Measurements from ENCODE around the gene ANKS1B. TPM values are rescaled to one million over a fixed set of nuclear protein-coding genes. Genes with fewer than 3 reads are reported as not detected.

The ANKS1B gene
- total RNA-seq, 1 experiment from 2014 or later = 5.8 TPM

DNA sequence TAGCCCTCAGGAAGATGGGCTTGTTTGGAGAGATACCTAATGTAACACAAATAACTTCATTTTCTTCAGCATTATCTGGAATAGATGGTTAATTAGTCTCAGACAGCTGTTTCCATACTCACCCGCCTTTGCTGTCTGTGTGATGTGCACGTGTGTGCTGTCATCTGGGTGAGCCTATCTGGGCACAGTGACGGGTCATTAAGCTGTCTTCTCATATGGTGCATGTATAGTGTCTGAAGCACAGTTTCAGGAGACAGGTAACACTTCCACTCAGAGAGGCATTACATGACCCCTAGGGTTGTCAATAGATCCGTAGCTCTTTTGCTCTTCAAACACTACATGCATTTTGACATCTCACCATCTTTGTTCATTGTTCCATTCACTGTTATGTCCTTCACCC lies 846.3 kb downstream of the ANKS1B start (continued):
- TF ChIP-seq, protein P1, sequence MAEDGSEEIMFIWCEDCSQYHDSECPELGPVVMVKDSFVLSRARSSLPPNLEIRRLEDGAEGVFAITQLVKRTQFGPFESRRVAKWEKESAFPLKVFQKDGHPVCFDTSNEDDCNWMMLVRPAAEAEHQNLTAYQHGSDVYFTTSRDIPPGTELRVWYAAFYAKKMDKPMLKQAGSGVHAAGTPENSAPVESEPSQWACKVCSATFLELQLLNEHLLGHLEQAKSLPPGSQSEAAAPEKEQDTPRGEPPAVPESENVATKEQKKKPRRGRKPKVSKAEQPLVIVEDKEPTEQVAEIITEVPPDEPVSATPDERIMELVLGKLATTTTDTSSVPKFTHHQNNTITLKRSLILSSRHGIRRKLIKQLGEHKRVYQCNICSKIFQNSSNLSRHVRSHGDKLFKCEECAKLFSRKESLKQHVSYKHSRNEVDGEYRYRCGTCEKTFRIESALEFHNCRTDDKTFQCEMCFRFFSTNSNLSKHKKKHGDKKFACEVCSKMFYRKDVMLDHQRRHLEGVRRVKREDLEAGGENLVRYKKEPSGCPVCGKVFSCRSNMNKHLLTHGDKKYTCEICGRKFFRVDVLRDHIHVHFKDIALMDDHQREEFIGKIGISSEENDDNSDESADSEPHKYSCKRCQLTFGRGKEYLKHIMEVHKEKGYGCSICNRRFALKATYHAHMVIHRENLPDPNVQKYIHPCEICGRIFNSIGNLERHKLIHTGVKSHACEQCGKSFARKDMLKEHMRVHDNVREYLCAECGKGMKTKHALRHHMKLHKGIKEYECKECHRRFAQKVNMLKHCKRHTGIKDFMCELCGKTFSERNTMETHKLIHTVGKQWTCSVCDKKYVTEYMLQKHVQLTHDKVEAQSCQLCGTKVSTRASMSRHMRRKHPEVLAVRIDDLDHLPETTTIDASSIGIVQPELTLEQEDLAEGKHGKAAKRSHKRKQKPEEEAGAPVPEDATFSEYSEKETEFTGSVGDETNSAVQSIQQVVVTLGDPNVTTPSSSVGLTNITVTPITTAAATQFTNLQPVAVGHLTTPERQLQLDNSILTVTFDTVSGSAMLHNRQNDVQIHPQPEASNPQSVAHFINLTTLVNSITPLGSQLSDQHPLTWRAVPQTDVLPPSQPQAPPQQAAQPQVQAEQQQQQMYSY (CRISPR knock-in tag; IDR thresholded peaks at IDR 0.05) = no peak
- TF ChIP-seq GTF2I (CRISPR knock-in tag; conservative IDR thresholded peaks at IDR 0.05) = no peak

DNA sequence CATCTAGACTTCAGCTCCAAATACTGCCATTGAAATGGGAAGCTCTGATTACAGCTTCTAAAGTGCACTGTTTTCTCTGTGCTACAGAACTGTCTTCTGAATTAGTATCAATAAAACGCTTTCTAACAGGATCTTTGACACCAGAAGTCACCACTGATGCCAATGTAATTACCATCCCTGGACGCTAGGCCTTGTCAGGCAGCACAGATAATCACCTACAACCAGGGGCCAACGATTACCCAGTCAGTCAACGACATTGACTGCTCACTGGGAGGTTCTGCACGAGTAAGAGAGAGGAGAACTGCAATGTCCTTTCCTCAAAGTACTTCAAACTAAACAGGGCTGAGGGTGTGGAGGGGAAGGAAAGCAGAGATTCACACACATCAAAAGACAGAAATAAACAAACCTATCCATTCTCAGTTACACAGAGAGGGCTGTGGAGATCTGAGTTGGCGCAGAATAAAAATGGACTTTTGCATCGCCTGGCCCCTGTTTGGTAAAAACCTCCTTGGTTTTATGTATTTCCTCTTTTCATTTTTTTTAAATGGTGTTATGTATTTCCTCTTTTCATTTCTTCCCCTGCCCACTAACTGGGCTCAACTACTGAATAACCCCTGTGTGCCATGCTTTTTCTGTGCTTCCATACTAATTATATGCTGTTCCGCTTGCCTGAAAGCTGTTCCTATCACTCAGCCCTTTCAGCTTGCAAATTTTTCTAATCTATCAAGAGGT lies 847.4 kb downstream of the ANKS1B start:
- Mint-ChIP-seq H3K27ac (no peak overlapping the region), H3K4me3 (no peak overlapping the region), H3K27me3 (ENCODE audit: low read depth) (no peaks in the 10 kb centered on the region), H3K9me3 (peaks cover 18% of the 10 kb centered on the region), H3K4me1 (peaks cover 17% of the 10 kb centered on the region), H3K36me3 (peaks cover 4% of the 10 kb centered on the region; the same call in 1 of the 2 replicates)
- ChIA-PET POLR2A (no interaction called here), CTCF (no interaction called here)
- ATAC-seq (peak; percentile 94), DNase-seq (ENCODE audit: low spot score) (peak; percentile 14)
- TF ChIP-seq FOXK1 (CRISPR knock-in tag; IDR thresholded peaks at IDR 0.05) (no peak), GRHL2 (CRISPR knock-in tag; IDR thresholded peaks at IDR 0.05; ENCODE audit: insufficient replicate concordance, severe bottlenecking) (no peak), PRRX2 (CRISPR knock-in tag; IDR thresholded peaks at IDR 0.05) (no peak), ZNF121 (CRISPR knock-in tag; IDR thresholded peaks at IDR 0.05) (no peak), ETV6 (CRISPR knock-in tag; IDR thresholded peaks at IDR 0.05) (no peak), ZNF232 (CRISPR knock-in tag; IDR thresholded peaks at IDR 0.05) (no peak), OVOL2 (CRISPR knock-in tag; IDR thresholded peaks at IDR 0.05; ENCODE audit: borderline replicate concordance) (no peak), NR3C1 (CRISPR knock-in tag; conservative IDR thresholded peaks at IDR 0.05; ENCODE audit: low read depth) (no peak)
- TF ChIP-seq, protein P2, sequence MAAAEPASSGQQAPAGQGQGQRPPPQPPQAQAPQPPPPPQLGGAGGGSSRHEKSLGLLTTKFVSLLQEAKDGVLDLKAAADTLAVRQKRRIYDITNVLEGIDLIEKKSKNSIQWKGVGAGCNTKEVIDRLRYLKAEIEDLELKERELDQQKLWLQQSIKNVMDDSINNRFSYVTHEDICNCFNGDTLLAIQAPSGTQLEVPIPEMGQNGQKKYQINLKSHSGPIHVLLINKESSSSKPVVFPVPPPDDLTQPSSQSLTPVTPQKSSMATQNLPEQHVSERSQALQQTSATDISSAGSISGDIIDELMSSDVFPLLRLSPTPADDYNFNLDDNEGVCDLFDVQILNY (CRISPR knock-in tag; IDR thresholded peaks at IDR 0.05) = no peak
- TF ChIP-seq, protein P3, sequence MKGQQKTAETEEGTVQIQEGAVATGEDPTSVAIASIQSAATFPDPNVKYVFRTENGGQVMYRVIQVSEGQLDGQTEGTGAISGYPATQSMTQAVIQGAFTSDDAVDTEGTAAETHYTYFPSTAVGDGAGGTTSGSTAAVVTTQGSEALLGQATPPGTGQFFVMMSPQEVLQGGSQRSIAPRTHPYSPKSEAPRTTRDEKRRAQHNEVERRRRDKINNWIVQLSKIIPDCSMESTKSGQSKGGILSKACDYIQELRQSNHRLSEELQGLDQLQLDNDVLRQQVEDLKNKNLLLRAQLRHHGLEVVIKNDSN (CRISPR knock-in tag; IDR thresholded peaks at IDR 0.05) = no peak
- TF ChIP-seq, protein P4, sequence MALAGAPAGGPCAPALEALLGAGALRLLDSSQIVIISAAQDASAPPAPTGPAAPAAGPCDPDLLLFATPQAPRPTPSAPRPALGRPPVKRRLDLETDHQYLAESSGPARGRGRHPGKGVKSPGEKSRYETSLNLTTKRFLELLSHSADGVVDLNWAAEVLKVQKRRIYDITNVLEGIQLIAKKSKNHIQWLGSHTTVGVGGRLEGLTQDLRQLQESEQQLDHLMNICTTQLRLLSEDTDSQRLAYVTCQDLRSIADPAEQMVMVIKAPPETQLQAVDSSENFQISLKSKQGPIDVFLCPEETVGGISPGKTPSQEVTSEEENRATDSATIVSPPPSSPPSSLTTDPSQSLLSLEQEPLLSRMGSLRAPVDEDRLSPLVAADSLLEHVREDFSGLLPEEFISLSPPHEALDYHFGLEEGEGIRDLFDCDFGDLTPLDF (CRISPR knock-in tag; IDR thresholded peaks at IDR 0.05) = no peak
- TF ChIP-seq, protein P5, sequence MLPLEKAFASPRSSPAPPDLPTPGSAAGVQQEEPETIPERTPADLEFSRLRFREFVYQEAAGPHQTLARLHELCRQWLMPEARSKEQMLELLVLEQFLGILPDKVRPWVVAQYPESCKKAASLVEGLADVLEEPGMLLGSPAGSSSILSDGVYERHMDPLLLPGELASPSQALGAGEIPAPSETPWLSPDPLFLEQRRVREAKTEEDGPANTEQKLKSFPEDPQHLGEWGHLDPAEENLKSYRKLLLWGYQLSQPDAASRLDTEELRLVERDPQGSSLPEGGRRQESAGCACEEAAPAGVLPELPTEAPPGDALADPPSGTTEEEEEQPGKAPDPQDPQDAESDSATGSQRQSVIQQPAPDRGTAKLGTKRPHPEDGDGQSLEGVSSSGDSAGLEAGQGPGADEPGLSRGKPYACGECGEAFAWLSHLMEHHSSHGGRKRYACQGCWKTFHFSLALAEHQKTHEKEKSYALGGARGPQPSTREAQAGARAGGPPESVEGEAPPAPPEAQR (CRISPR knock-in tag; IDR thresholded peaks at IDR 0.05) = no peak
- TF ChIP-seq, protein P6, sequence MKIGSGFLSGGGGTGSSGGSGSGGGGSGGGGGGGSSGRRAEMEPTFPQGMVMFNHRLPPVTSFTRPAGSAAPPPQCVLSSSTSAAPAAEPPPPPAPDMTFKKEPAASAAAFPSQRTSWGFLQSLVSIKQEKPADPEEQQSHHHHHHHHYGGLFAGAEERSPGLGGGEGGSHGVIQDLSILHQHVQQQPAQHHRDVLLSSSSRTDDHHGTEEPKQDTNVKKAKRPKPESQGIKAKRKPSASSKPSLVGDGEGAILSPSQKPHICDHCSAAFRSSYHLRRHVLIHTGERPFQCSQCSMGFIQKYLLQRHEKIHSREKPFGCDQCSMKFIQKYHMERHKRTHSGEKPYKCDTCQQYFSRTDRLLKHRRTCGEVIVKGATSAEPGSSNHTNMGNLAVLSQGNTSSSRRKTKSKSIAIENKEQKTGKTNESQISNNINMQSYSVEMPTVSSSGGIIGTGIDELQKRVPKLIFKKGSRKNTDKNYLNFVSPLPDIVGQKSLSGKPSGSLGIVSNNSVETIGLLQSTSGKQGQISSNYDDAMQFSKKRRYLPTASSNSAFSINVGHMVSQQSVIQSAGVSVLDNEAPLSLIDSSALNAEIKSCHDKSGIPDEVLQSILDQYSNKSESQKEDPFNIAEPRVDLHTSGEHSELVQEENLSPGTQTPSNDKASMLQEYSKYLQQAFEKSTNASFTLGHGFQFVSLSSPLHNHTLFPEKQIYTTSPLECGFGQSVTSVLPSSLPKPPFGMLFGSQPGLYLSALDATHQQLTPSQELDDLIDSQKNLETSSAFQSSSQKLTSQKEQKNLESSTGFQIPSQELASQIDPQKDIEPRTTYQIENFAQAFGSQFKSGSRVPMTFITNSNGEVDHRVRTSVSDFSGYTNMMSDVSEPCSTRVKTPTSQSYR (CRISPR knock-in tag; IDR thresholded peaks at IDR 0.05) = no peak
